SU-DHL-6 (cell line): ENCODE data around the gene NRP2.

Experiments used
- EZH2phosphoT487 ChIP-seq: fragments of 200-600 bp; sonication (generic), shearing (Covaris generic); conservative IDR thresholded peaks from 2 replicates; pipeline ENCODE4 v1.6.1; 2018; ENCODE audit warnings: mild to moderate bottlenecking, antibody characterized with exemption, low read length, moderate library complexity, mixed read lengths
- TF ChIP-seq, protein P1 (sequence below): fragments of 200-600 bp; sonication (generic); IDR thresholded peaks from one replicate; pipeline ENCODE4 v1.5.1; 2017; ENCODE audit warnings: antibody characterized with exemption, mild to moderate bottlenecking, low read length, moderate library complexity; ENCODE audit not compliant: insufficient read depth, poor library complexity, severe bottlenecking

DNA sequence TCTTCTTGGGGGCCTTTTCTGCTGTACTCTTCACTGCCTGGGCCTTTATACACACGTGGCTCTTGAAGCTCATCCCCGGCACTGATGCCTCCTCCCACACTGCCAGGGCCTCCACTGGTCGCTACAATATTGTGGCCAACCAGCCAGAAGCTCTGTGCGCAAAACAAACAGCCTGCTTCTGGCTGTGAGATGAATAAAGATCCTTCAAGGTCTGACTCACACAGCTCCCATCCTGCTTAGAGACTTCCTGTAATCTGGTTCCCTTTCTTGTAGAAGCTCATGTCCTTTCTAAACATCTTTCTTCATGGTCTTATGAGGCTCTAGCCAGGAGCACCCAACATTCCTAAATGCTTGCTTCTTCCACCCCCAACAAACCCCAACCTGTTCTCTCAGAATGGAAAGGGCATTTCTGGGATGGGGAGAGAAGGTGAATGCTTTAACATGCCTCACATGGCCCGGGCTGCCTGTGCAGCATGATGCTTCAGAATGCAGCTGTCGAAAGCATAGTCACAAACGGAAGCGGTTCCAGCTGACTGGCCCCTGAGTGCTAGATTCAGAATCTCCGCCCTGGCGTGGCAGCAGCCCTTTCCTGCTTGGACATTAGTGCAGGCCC, 24.6 kb downstream of the NRP2 start:
- TF ChIP-seq, protein P1, sequence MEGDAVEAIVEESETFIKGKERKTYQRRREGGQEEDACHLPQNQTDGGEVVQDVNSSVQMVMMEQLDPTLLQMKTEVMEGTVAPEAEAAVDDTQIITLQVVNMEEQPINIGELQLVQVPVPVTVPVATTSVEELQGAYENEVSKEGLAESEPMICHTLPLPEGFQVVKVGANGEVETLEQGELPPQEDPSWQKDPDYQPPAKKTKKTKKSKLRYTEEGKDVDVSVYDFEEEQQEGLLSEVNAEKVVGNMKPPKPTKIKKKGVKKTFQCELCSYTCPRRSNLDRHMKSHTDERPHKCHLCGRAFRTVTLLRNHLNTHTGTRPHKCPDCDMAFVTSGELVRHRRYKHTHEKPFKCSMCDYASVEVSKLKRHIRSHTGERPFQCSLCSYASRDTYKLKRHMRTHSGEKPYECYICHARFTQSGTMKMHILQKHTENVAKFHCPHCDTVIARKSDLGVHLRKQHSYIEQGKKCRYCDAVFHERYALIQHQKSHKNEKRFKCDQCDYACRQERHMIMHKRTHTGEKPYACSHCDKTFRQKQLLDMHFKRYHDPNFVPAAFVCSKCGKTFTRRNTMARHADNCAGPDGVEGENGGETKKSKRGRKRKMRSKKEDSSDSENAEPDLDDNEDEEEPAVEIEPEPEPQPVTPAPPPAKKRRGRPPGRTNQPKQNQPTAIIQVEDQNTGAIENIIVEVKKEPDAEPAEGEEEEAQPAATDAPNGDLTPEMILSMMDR, result no peak
- no peak for TF ChIP-seq EZH2phosphoT487
